ENCODE measurements around the gene UQCC5. TPM values are rescaled to one million over a fixed set of nuclear protein-coding genes. Genes with fewer than 3 reads are reported as not detected.

The UQCC5 gene
- polyA plus RNA-seq (ENCODE audit: insufficient read length in 10 of 10), result 10 to 100 TPM in 6 of 10 donors, 1 to 10 TPM in 4; 7.1 to 18.7 (median 12.6) TPM
- long read RNA-seq, donor 1, transcript SMIM4-203 (2 exons, 1,770 nt), result major isoform, 5 of 8 reads
- long read RNA-seq, donor 1, partial matches to known transcripts, result 0 of 8 reads
- long read RNA-seq, donor 1, other reads (novel, unspliced or antisense), result 0 of 8 reads
- long read RNA-seq, donor 2, transcript SMIM4-203 (2 exons, 1,770 nt), result major isoform, 9 of 11 reads
- long read RNA-seq, donor 2, partial matches to known transcripts, result 0 of 11 reads
- long read RNA-seq, donor 2, other reads (novel, unspliced or antisense), result 0 of 11 reads
- long read RNA-seq, donor 3, partial matches to known transcripts, result 0 of 1 reads
- long read RNA-seq, donor 3, other reads (novel, unspliced or antisense), result 0 of 1 reads
- long read RNA-seq, donor 4, partial matches to known transcripts, result 0 of 1 reads
- long read RNA-seq, donor 4, other reads (novel, unspliced or antisense), result 0 of 1 reads
- long read RNA-seq, donor 5, transcript SMIM4-201 (2 exons, 274 nt), result major isoform, 7 of 37 reads
- long read RNA-seq, donor 5, transcript SMIM4-203 (2 exons, 1,770 nt), result major isoform, 7 of 37 reads
- long read RNA-seq, donor 5, partial matches to known transcripts, result 19 of 37 reads
- long read RNA-seq, donor 5, other reads (novel, unspliced or antisense), result 0 of 37 reads
- long read RNA-seq, donor 6, transcript SMIM4-203 (2 exons, 1,770 nt), result major isoform, 5 of 9 reads
- long read RNA-seq, donor 6, partial matches to known transcripts, result 0 of 9 reads
- long read RNA-seq, donor 6, other reads (novel, unspliced or antisense), result 0 of 9 reads
- long read RNA-seq, donor 7, transcript SMIM4-203 (2 exons, 1,770 nt), result major isoform, 7 of 8 reads
- long read RNA-seq, donor 7, partial matches to known transcripts, result 0 of 8 reads
- long read RNA-seq, donor 7, other reads (novel, unspliced or antisense), result 0 of 8 reads
- long read RNA-seq, donor 8, partial matches to known transcripts, result 8 of 13 reads
- long read RNA-seq, donor 8, other reads (novel, unspliced or antisense), result 0 of 13 reads
- long read RNA-seq, donor 9, result 0 reads

- DNase-seq, result peak; percentile 99
Observed at GRCh38 chr3:52536369-52537164, at the start of gene UQCC5. UQCC5 (plus strand) TSS chr3:52536605; CDS start chr3:52536756, 151 bp downstream.

- no peak for DNase-seq
Observed at GRCh38 chr3:52487050-52487787, 49.2 kb upstream of the UQCC5 start.

GRCh38 chr3:52487788-52488691 is 48.4 kb upstream of the UQCC5 start:
- DNase-seq, result no peak

- no peak for DNase-seq
Observed at GRCh38 chr3:52488746-52489145, 47.7 kb upstream of the UQCC5 start.

- DNase-seq, result no peak
Observed at GRCh38 chr3:52489453-52489852, 47.0 kb upstream of the UQCC5 start.

- no peak for DNase-seq
Observed at GRCh38 chr3:52490035-52490938, 46.1 kb upstream of the UQCC5 start.

- peak in 1 of 3 donors; percentile 39 for DNase-seq
Observed at GRCh38 chr3:52490939-52491526, 45.4 kb upstream of the UQCC5 start.

GRCh38 chr3:52492059-52492458 is 44.3 kb upstream of the UQCC5 start:
- no peak for DNase-seq

- no peak for DNase-seq
Observed at GRCh38 chr3:52493232-52494017, 43.0 kb upstream of the UQCC5 start.

GRCh38 chr3:52494445-52494844 is 42.0 kb upstream of the UQCC5 start:
- no peak for DNase-seq

- peak in 1 of 3 donors; percentile 51 for DNase-seq
Observed at GRCh38 chr3:52494886-52495495, 41.4 kb upstream of the UQCC5 start, which contains the start of gene STAB1. STAB1 (plus strand) TSS chr3:52495338; CDS start chr3:52495414, 76 bp downstream.

- no peak for DNase-seq
Observed at GRCh38 chr3:52495777-52496602, 40.4 kb upstream of the UQCC5 start.

- peak in 1 of 3 donors; percentile 49 for DNase-seq
Observed at GRCh38 chr3:52498137-52499054, 38.0 kb upstream of the UQCC5 start.

- DNase-seq, result no peak
Observed at GRCh38 chr3:52501046-52501445, 35.4 kb upstream of the UQCC5 start.

- no peak for DNase-seq
Observed at GRCh38 chr3:52502001-52502400, 34.4 kb upstream of the UQCC5 start.
